ENCODE measurements around the gene SHROOM1.
"Not testable (repeated sequence)": the region's sequence is repeated elsewhere in the genome, so short reads cannot be mapped to it uniquely, and the experiment has no call there.

- not testable (repeated sequence) for TF ChIP-seq POLR2AphosphoS5, CTCF, POLR2A (IDR thresholded peaks at IDR 0.05)
Observed at GRCh38 chr5:132854992-132855391, 24.5 kb upstream of the SHROOM1 start.
